ENCODE measurements around the gene LHX4. TPM values are rescaled to one million over a fixed set of nuclear protein-coding genes. Genes with fewer than 3 reads are reported as not detected.

Gene LHX4
- total RNA-seq, 2 donors from 2014 or later, result not detected

DNA sequence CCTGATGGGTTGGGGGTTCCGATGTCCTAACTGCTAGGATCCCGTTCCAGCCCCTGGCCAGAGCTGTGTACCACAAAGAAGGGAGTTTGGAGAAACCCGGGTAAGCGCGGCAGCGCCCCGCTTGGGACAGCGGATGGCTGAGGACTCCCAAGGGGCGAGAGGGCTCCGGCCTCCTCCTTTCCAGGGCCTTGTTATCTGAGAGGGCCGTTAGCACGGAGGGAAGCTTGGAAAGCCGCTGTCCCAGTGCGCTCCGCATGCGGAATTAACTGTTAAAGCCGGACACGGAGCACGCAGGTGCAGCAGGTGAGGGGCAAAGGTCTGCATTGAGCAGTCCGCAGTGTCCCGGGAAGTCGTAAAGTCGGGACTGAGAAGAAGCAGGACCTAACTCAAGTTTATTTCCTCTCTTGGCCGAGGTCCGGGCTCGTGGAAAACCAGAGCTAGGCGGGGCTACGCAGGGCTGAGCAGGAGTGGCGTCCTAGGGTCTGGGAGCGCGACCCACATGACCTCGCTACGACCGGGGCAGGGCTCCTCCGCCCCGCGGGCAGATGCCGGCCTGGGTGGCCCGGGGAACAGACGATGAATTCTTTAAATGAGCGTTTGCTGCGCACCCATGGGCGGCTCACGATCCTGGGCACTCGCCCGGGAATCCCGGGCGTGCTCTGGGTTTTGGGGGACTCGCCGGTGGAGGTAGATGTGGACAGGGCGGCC is 4.5 kb downstream of the LHX4 start:
- Histone ChIP-seq H3K36me3 (ENCODE audit: control insufficient read depth, insufficient read depth, low read length) (no peaks in the 10 kb centered on the region), H3K27me3 (ENCODE audit: control insufficient read depth, insufficient read depth, low read length, poor library complexity, severe bottlenecking) (peaks cover 95% of the 10 kb centered on the region), H3K4me1 (ENCODE audit: control insufficient read depth, insufficient read depth, low read length) (peaks cover 7% of the 10 kb centered on the region), H3K4me3 (ENCODE audit: low read length) (peak overlapping the region; percentile 68), H3K9ac (ENCODE audit: extremely low read depth, low read length, poor library complexity, severe bottlenecking) (no peak overlapping the region), H3K9me3 (ENCODE audit: control insufficient read depth, low read length) (no peaks in the 10 kb centered on the region), H3K27ac (ENCODE audit: low read depth, low read length) (no peak overlapping the region)
- peaks cover 42% of the 10 kb centered on the region for H3K4me1 Mint-ChIP-seq
- 1% methylated on average over 16 to 51 of the region's 51 CpGs for WGBS, 2 experiments (ENCODE audit: insufficient coverage in 1 of 2, insufficient read length in 1 of 2)
- no peak overlapping the region for H3K27ac Mint-ChIP-seq
- H3K4me3 Mint-ChIP-seq, result peak overlapping the region; percentile 51
- no peaks in the 10 kb centered on the region for H3K9me3 Mint-ChIP-seq
- H3K36me3 Mint-ChIP-seq (ENCODE audit: low read depth), result no peaks in the 10 kb centered on the region
- peak; percentile 86 for DNase-seq
- H3K27me3 Mint-ChIP-seq (ENCODE audit: insufficient read depth), result peaks cover 96% of the 10 kb centered on the region
- TF ChIP-seq, protein P1, sequence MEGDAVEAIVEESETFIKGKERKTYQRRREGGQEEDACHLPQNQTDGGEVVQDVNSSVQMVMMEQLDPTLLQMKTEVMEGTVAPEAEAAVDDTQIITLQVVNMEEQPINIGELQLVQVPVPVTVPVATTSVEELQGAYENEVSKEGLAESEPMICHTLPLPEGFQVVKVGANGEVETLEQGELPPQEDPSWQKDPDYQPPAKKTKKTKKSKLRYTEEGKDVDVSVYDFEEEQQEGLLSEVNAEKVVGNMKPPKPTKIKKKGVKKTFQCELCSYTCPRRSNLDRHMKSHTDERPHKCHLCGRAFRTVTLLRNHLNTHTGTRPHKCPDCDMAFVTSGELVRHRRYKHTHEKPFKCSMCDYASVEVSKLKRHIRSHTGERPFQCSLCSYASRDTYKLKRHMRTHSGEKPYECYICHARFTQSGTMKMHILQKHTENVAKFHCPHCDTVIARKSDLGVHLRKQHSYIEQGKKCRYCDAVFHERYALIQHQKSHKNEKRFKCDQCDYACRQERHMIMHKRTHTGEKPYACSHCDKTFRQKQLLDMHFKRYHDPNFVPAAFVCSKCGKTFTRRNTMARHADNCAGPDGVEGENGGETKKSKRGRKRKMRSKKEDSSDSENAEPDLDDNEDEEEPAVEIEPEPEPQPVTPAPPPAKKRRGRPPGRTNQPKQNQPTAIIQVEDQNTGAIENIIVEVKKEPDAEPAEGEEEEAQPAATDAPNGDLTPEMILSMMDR (conservative IDR thresholded peaks at IDR 0.05), result no peak

DNA sequence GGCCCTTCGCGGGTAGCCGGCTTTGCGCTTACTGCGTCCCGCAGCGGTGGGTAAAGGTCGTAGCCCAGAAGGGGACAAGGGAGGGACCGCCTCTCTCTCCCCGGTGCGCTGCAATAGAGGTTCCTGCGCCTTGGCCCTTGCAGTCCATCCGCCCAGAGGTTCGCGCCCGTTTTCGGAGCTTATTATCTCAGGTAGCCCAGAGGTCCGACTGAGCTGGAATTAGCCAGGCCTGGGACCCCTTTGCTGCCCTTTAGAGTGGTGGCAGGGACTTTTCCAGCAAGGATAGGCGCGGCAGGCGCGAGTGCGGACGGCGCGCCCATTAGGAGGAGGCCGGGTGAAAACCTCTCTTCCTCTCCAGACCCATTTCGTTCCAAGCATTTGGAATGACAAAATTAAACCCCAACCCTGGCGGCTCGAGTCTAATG is 5.0 kb downstream of the LHX4 start:
- no peak overlapping the region for H3K27ac Mint-ChIP-seq
- Histone ChIP-seq H3K27me3 (ENCODE audit: control insufficient read depth, insufficient read depth, low read length, poor library complexity, severe bottlenecking) (peaks cover 100% of the 10 kb centered on the region), H3K36me3 (ENCODE audit: control insufficient read depth, insufficient read depth, low read length) (no peaks in the 10 kb centered on the region), H3K4me1 (ENCODE audit: control insufficient read depth, insufficient read depth, low read length) (peaks cover 7% of the 10 kb centered on the region), H3K27ac (ENCODE audit: low read depth, low read length) (no peak overlapping the region), H3K9me3 (ENCODE audit: control insufficient read depth, low read length) (no peaks in the 10 kb centered on the region), H3K9ac (ENCODE audit: extremely low read depth, low read length, poor library complexity, severe bottlenecking) (no peak overlapping the region), H3K4me3 (ENCODE audit: low read length) (peak overlapping the region; percentile 68)
- peak; percentile 81 for DNase-seq
- peaks cover 99% of the 10 kb centered on the region for H3K27me3 Mint-ChIP-seq (ENCODE audit: insufficient read depth)
- no peaks in the 10 kb centered on the region for H3K9me3 Mint-ChIP-seq
- no peaks in the 10 kb centered on the region for H3K36me3 Mint-ChIP-seq (ENCODE audit: low read depth)
- WGBS, 2 experiments (ENCODE audit: insufficient coverage in 1 of 2, insufficient read length in 1 of 2), result 0 to 1% methylated on average over 17 to 30 of the region's 30 CpGs
- peaks cover 42% of the 10 kb centered on the region for H3K4me1 Mint-ChIP-seq
- TF ChIP-seq, protein P1 (conservative IDR thresholded peaks at IDR 0.05), result no peak
- peak overlapping the region; percentile 51 for H3K4me3 Mint-ChIP-seq

DNA sequence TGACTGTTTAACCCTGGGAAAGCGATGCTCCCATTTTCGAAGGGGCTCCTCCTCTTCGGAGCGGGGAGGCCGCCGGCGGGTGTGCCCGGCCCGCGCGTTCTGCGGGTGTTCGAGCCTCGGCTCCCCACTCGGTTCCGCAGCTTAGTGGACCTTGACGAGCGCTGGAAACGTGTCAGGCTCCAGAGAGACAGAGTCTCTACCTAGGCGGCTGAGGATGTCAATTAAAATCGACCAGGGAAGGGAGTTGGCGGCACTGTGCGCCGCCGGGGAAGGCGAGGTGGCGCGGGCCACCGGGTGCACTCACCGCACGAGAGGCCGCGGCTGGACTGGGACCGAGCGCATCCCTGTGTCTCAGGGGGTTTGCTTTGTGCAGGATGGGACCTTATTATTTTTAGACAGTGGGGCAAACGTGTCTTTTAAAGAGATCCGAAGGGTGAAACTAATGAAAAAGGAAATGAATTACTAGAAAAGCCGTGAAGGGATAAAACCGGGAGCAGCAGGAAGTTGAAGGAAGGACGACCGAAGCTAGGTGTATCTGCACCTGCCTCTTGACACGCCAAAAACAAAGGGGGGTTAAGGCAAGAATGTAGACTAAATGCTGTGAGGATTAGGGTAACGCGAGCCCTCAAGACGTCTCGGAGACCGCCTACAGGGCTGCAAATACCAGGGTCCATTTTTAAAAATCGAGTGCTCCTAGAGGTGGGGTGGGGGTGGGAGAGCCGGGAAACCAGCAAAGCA is 5.6 kb downstream of the LHX4 start:
- H3K27ac ChIP-seq (ENCODE audit: low read depth, low read length), result no peak overlapping the region
- Mint-ChIP-seq H3K4me3 (peak overlapping the region; percentile 51), H3K4me1 (peaks cover 42% of the 10 kb centered on the region), H3K36me3 (ENCODE audit: low read depth) (no peaks in the 10 kb centered on the region), H3K27ac (no peak overlapping the region), H3K9me3 (no peaks in the 10 kb centered on the region), H3K27me3 (ENCODE audit: insufficient read depth) (peaks cover 99% of the 10 kb centered on the region)
- H3K9me3 ChIP-seq (ENCODE audit: control insufficient read depth, low read length), result no peaks in the 10 kb centered on the region
- H3K4me1 ChIP-seq (ENCODE audit: control insufficient read depth, insufficient read depth, low read length), result peaks cover 5% of the 10 kb centered on the region
- 2% methylated on average over 38 to 49 of the region's 49 CpGs for WGBS, 2 experiments (ENCODE audit: insufficient coverage in 1 of 2, insufficient read length in 1 of 2)
- H3K27me3 ChIP-seq (ENCODE audit: control insufficient read depth, insufficient read depth, low read length, poor library complexity, severe bottlenecking), result peaks cover 100% of the 10 kb centered on the region
- H3K4me3 ChIP-seq (ENCODE audit: low read length), result peak overlapping the region; percentile 68
- H3K9ac ChIP-seq (ENCODE audit: extremely low read depth, low read length, poor library complexity, severe bottlenecking), result no peak overlapping the region
- peak; percentile 68 for DNase-seq
- H3K36me3 ChIP-seq (ENCODE audit: control insufficient read depth, insufficient read depth, low read length), result no peaks in the 10 kb centered on the region
- TF ChIP-seq, protein P1 (conservative IDR thresholded peaks at IDR 0.05), result no peak
